Activated naive CD8-positive, alpha-beta T cell treated with anti-CD3 and anti-CD28 coated beads, Interleukin-2, amount 10 ng/mL, durations not matched to agents 7 days and 5 days (primary cell): ENCODE data around the gene PANX1. TPM values are rescaled to one million over a fixed set of nuclear protein-coding genes. Genes with fewer than 3 reads are reported as not detected.

Source experiments
- ATAC-seq: fragments of 150-1000 bp; cut with Tn5 transposase; one replicate; pipeline ENCODE4 v1.10.0; 2021; ENCODE audit warnings: low read depth, moderate library complexity
- POLR2A ChIA-PET: fragments of 350-600 bp; sonication (Branson Sonifier 250); formaldehyde crosslinking; loops from one replicate; lab custom pipeline; 2021; ENCODE audit warnings: antibody characterized with exemption; lab: Charles Lee
- DNase-seq: peaks from one replicate; pipeline ENCODE4 v3.0.0; 2021
- H3K27ac Mint-ChIP-seq: one replicate; pipeline ENCODE4 v1.8.0; 2022; ENCODE audit warnings: mild to moderate bottlenecking, mixed read lengths
- H3K27me3 Mint-ChIP-seq: one replicate; pipeline ENCODE4 v1.8.0; 2022; ENCODE audit warnings: mild to moderate bottlenecking, moderate library complexity, mixed read lengths
- H3K36me3 Mint-ChIP-seq: one replicate; pipeline ENCODE4 v1.8.0; 2021; ENCODE audit warnings: mild to moderate bottlenecking, mixed read lengths
- H3K4me1 Mint-ChIP-seq: one replicate; pipeline ENCODE4 v1.8.0; 2021; ENCODE audit warnings: mixed read lengths
- H3K4me3 Mint-ChIP-seq: one replicate; pipeline ENCODE4 v1.8.0; 2022; ENCODE audit warnings: mild to moderate bottlenecking, moderate library complexity, mixed read lengths
- H3K9me3 Mint-ChIP-seq: one replicate; pipeline ENCODE4 v1.8.0; 2021; ENCODE audit warnings: mixed read lengths
- total RNA-seq, 2 experiments: library from RNA; stranded (reverse); gene quantifications; one replicate each; pipeline ENCODE4 v1.2.3, GENCODE V29; 2021

The PANX1 gene
- total RNA-seq, 2 experiments from 2014 or later = 9.4 to 9.8 TPM

- no peak for ATAC-seq
- H3K27me3 Mint-ChIP-seq = no peaks in the 10 kb centered on the region
- peaks cover 10% of the 10 kb centered on the region for H3K4me1 Mint-ChIP-seq
- H3K36me3 Mint-ChIP-seq = peaks cover 8% of the 10 kb centered on the region
- peaks cover 4% of the 10 kb centered on the region for H3K9me3 Mint-ChIP-seq
- no peak overlapping the region for H3K4me3 Mint-ChIP-seq
- H3K27ac Mint-ChIP-seq = no peak overlapping the region
- DNase-seq = no peak
- POLR2A ChIA-PET = no interaction called here
Observed at GRCh38 chr11:94169930-94170545, 41.4 kb downstream of the PANX1 start.

- POLR2A ChIA-PET = no interaction called here
- H3K36me3 Mint-ChIP-seq = peaks cover 7% of the 10 kb centered on the region
- no peak for DNase-seq
- no peak for ATAC-seq
- H3K4me1 Mint-ChIP-seq = peaks cover 10% of the 10 kb centered on the region
- no peak overlapping the region for H3K4me3 Mint-ChIP-seq
- H3K27ac Mint-ChIP-seq = no peak overlapping the region
- H3K9me3 Mint-ChIP-seq = peaks cover 3% of the 10 kb centered on the region
- no peaks in the 10 kb centered on the region for H3K27me3 Mint-ChIP-seq
Observed at GRCh38 chr11:94170953-94171352, 42.3 kb downstream of the PANX1 start.

DNA sequence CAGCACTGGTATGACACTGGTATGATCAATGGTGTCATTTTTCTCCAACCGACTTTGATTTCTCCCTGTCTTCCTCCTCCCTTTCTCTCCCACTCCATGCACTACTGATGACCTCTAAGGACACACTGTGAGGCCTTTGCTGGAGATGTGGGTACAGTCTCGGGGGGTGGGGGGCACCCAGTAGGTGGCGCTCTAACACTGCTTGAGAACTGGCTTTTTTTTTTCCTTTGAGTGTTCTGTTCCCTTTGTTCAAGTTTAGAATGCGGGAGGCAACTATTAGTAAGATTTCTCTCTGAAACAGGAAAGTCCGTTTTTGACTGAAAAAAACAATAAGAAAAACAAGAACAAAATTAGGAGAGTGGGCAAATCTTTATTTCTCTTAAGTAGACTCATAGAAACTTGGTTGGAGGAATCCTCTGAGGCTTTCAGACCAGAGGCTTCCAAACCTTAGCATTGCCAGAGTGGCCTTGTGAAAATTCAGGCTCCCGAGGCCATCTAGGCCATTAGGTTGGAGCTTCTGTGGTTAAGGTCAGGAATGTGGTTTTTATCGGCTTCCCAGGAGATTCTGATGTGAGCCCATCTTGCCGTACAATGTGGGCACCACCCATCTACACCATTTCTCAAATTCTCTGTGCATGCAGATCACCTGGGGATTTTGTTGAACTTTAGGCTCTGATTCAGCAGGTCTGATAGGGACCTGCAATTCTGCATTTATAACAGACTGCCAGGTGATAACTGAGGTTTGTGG is 43.2 kb downstream of the PANX1 start:
- no peak for DNase-seq
- POLR2A ChIA-PET = no interaction called here
- Mint-ChIP-seq H3K9me3 (peaks cover 2% of the 10 kb centered on the region), H3K27ac (no peak overlapping the region), H3K36me3 (peaks cover 5% of the 10 kb centered on the region), H3K4me1 (peaks cover 10% of the 10 kb centered on the region), H3K4me3 (no peak overlapping the region), H3K27me3 (no peaks in the 10 kb centered on the region)
- ATAC-seq = no peak

GRCh38 chr11:94175535-94175934 is 46.9 kb downstream of the PANX1 start:
- no peak for DNase-seq
- Mint-ChIP-seq H3K27me3 (no peaks in the 10 kb centered on the region), H3K4me1 (peaks cover 10% of the 10 kb centered on the region), H3K9me3 (no peaks in the 10 kb centered on the region), H3K27ac (no peak overlapping the region), H3K4me3 (no peak overlapping the region), H3K36me3 (peaks cover 15% of the 10 kb centered on the region)
- POLR2A ChIA-PET = no interaction called here
- no peak for ATAC-seq

DNA sequence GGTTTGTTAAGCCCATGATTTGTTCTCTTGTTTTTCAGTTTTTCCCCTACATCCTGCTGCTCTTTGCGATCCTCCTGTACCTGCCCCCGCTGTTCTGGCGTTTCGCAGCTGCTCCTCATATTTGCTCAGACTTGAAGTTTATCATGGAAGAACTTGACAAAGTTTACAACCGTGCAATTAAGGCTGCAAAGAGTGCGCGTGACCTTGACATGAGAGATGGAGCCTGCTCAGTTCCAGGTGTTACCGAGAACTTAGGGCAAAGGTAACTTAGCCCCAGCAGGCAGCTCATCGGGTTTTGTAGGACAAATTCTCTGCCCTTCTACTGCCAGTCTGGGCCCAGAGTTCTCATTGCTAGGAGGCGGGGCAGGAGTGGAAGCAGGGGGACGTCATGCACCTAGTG is 49.7 kb downstream of the PANX1 start:
- Mint-ChIP-seq H3K4me3 (no peak overlapping the region), H3K9me3 (no peaks in the 10 kb centered on the region), H3K4me1 (peaks cover 5% of the 10 kb centered on the region), H3K27ac (no peak overlapping the region), H3K36me3 (peaks cover 15% of the 10 kb centered on the region), H3K27me3 (no peaks in the 10 kb centered on the region)
- ATAC-seq (no peak), DNase-seq (no peak)
- POLR2A ChIA-PET = no interaction called here

DNA sequence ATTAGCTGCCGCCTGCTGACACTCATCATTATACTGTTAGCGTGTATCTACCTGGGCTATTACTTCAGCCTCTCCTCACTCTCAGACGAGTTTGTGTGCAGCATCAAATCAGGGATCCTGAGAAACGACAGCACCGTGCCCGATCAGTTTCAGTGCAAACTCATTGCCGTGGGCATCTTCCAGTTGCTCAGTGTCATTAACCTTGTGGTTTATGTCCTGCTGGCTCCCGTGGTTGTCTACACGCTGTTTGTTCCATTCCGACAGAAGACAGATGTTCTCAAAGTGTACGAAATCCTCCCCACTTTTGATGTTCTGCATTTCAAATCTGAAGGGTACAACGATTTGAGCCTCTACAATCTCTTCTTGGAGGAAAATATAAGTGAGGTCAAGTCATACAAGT is 51.1 kb downstream of the PANX1 start:
- H3K27ac Mint-ChIP-seq = no peak overlapping the region
- no peaks in the 10 kb centered on the region for H3K27me3 Mint-ChIP-seq
- POLR2A ChIA-PET = no interaction called here
- ATAC-seq = no peak
- DNase-seq = no peak
- H3K9me3 Mint-ChIP-seq = no peaks in the 10 kb centered on the region
- peaks cover 13% of the 10 kb centered on the region for H3K36me3 Mint-ChIP-seq
- H3K4me1 Mint-ChIP-seq = no peaks in the 10 kb centered on the region
- H3K4me3 Mint-ChIP-seq = no peak overlapping the region

- POLR2A ChIA-PET = no interaction called here
- Mint-ChIP-seq H3K9me3 (no peaks in the 10 kb centered on the region), H3K27ac (no peak overlapping the region), H3K4me1 (no peaks in the 10 kb centered on the region), H3K27me3 (no peaks in the 10 kb centered on the region), H3K36me3 (peaks cover 14% of the 10 kb centered on the region), H3K4me3 (no peak overlapping the region)
- ATAC-seq = no peak
- no peak for DNase-seq
Observed at GRCh38 chr11:94181526-94181925, 52.9 kb downstream of the PANX1 start.

DNA sequence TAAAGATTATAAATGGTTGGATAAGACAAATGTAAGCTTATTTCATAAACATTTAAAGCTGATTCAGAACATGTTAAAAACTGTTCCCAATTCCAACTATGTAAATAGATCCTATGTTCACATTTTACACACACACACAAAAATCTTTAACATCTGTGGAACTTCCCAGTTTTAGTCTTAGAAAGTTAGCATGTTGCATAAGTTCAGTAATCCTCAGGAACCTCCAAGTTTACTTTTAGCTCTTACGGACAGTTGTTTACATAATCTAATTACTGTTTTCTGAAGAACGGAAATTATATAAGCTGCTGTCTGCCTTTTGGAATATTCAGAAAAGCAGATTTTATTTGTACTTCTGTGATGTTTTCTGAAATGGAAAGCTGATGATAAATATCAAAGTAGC is 53.3 kb downstream of the PANX1 start:
- H3K4me3 Mint-ChIP-seq = no peak overlapping the region
- H3K27ac Mint-ChIP-seq = no peak overlapping the region
- no peaks in the 10 kb centered on the region for H3K9me3 Mint-ChIP-seq
- peaks cover 17% of the 10 kb centered on the region for H3K36me3 Mint-ChIP-seq
- H3K27me3 Mint-ChIP-seq = no peaks in the 10 kb centered on the region
- DNase-seq (no peak), ATAC-seq (no peak)
- no peaks in the 10 kb centered on the region for H3K4me1 Mint-ChIP-seq
- POLR2A ChIA-PET = no interaction called here

- H3K4me1 Mint-ChIP-seq = no peaks in the 10 kb centered on the region
Observed at GRCh38 chr11:94183251-94183885, 54.7 kb downstream of the PANX1 start.

DNA sequence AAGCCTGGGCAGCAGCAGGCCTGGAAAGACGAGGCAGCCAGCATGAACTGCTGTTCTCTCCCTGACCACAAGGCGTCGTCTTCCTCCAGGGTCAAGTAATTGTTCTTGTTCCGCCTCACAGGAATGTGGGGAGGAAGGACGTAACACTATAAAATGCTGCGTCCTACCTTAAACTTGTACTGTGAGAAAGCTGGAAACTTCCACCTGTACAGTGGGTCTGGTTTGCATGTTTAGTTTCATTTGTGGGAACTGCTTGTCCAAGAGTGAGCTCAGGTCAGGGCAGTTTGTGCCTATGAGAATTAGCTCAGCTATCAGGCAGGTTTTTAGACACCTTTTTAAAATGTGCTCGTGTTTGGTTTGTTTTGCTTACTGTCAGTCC is 55.2 kb downstream of the PANX1 start:
- no peaks in the 10 kb centered on the region for H3K27me3 Mint-ChIP-seq
- no peak overlapping the region for H3K4me3 Mint-ChIP-seq
- ATAC-seq = no peak
- no peaks in the 10 kb centered on the region for H3K9me3 Mint-ChIP-seq
- no peak overlapping the region for H3K27ac Mint-ChIP-seq
- no peak for DNase-seq
- no peaks in the 10 kb centered on the region for H3K4me1 Mint-ChIP-seq
- H3K36me3 Mint-ChIP-seq = peaks cover 9% of the 10 kb centered on the region
- POLR2A ChIA-PET = no interaction called here

More at GRCh38 chr11:94183251-94183885, 54.7 kb downstream of the PANX1 start:
- ATAC-seq = no peak
- Mint-ChIP-seq H3K4me3 (no peak overlapping the region), H3K36me3 (peaks cover 13% of the 10 kb centered on the region), H3K9me3 (no peaks in the 10 kb centered on the region), H3K27ac (no peak overlapping the region), H3K27me3 (no peaks in the 10 kb centered on the region)
- POLR2A ChIA-PET = no interaction called here
- DNase-seq = no peak

- ATAC-seq (no peak), DNase-seq (no peak)
- Mint-ChIP-seq H3K9me3 (no peaks in the 10 kb centered on the region), H3K27me3 (no peaks in the 10 kb centered on the region), H3K27ac (no peak overlapping the region), H3K4me1 (no peaks in the 10 kb centered on the region), H3K36me3 (peaks cover 6% of the 10 kb centered on the region), H3K4me3 (no peak overlapping the region)
- POLR2A ChIA-PET = no interaction called here
Observed at GRCh38 chr11:94184362-94184761, 55.7 kb downstream of the PANX1 start.

DNA sequence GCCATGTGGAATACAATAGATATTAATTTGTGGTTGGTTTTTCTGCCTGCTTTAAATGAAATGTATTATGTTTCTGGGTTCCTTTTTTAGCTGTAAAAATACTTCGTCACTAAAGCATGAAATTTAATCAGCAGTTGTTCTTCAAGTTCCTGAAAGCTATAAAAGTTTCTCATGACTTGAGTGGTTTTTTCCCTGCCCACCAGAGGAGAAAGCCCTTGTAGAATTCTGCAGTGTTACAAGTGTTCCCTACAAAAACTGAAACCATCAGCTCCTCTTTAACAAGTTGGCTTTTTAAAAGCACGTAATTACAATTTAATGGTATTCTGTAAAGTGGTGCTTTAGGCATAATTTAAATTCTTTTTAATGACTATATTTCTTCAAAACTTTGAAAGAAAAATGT is 56.2 kb downstream of the PANX1 start:
- ATAC-seq = no peak
- no peak overlapping the region for H3K27ac Mint-ChIP-seq
- H3K27me3 Mint-ChIP-seq = no peaks in the 10 kb centered on the region
- no peak overlapping the region for H3K4me3 Mint-ChIP-seq
- H3K9me3 Mint-ChIP-seq = no peaks in the 10 kb centered on the region
- no peak for DNase-seq
- no peaks in the 10 kb centered on the region for H3K4me1 Mint-ChIP-seq
- POLR2A ChIA-PET = no interaction called here
- peaks cover 6% of the 10 kb centered on the region for H3K36me3 Mint-ChIP-seq

DNA sequence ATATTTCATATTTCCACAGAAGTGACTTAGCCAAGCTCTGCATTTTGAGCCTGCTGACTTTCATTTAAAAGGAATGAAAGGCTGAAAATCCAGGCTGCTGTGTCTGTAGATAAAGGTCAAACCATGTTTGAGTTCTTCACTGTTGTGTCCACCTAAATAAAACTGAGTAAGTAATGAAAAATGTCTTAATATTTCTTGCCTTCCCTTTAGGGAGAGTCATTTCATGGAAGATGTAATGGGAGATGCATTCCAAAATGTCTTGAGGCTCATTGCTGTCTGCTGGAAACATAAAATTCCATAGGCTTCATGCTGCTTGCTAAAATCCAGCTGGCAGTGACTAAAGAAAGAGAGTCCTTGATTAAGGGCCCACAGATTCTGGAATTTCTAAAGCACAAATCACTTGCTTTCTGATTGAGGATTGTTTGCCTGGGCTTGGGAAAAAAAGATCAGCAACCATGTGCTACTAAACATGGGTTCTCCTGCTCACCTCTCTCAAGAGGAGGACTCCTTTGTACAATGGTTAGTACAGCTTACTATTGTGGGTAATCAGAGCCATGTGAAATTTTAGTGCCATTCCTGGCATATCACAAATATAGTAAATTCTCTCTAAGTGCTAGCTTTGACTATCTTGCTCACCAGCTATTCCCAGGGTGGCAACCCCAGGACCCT is 56.9 kb downstream of the PANX1 start:
- ATAC-seq = no peak
- Mint-ChIP-seq H3K36me3 (peaks cover 4% of the 10 kb centered on the region), H3K27ac (no peak overlapping the region), H3K9me3 (peaks cover 1% of the 10 kb centered on the region), H3K4me3 (no peak overlapping the region), H3K27me3 (no peaks in the 10 kb centered on the region), H3K4me1 (no peaks in the 10 kb centered on the region)
- DNase-seq = no peak
- POLR2A ChIA-PET = no interaction called here
